ENCODE data around the gene IPO5.

DNA sequence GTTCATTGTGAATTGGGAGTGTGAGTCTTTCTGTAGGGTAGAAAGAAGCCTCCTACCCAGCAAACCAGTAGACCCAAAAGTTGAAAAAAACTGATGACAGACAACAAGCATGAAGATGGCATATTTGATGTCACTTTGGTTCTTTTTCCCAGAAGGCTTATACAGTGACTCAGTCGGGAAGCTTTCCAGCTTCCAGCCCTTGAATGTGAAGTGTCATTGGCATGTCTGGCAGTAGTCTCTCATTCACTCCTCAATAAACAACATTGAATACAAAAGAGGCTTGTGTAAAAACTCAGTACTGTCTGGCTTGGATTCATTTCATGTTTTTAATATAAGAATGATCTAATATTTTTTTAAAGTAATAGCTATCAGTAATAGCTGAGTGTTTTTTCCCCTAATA lies 68.7 kb downstream of the IPO5 start:
- TF ChIP-seq, protein P1, sequence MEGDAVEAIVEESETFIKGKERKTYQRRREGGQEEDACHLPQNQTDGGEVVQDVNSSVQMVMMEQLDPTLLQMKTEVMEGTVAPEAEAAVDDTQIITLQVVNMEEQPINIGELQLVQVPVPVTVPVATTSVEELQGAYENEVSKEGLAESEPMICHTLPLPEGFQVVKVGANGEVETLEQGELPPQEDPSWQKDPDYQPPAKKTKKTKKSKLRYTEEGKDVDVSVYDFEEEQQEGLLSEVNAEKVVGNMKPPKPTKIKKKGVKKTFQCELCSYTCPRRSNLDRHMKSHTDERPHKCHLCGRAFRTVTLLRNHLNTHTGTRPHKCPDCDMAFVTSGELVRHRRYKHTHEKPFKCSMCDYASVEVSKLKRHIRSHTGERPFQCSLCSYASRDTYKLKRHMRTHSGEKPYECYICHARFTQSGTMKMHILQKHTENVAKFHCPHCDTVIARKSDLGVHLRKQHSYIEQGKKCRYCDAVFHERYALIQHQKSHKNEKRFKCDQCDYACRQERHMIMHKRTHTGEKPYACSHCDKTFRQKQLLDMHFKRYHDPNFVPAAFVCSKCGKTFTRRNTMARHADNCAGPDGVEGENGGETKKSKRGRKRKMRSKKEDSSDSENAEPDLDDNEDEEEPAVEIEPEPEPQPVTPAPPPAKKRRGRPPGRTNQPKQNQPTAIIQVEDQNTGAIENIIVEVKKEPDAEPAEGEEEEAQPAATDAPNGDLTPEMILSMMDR (conservative IDR thresholded peaks at IDR 0.05; ENCODE audit: low read depth, low read length) = no peak
- TF ChIP-seq USF2 (IDR thresholded peaks at IDR 0.05; ENCODE audit: low read depth, low read length) (no peak), RCOR1 (IDR thresholded peaks at IDR 0.05; ENCODE audit: insufficient replicate concordance, low read length) (no peak), ELK1 (IDR thresholded peaks at IDR 0.05; ENCODE audit: borderline replicate concordance, low read depth, low read length) (no peak)

Measured in IMR-90 (cell line).